Fibroblast of peridontal ligament (primary cell): ENCODE data around the gene ACY1.
A peak's percentile ranks its signal among the peaks of the same experiment; 100 is the strongest.

Experiments used
- DNase-seq: peaks from one replicate; pipeline ENCODE4 v3.0.0-alpha.2; 2010; ENCODE audit errors: extremely low read depth

The ACY1 gene

DNA sequence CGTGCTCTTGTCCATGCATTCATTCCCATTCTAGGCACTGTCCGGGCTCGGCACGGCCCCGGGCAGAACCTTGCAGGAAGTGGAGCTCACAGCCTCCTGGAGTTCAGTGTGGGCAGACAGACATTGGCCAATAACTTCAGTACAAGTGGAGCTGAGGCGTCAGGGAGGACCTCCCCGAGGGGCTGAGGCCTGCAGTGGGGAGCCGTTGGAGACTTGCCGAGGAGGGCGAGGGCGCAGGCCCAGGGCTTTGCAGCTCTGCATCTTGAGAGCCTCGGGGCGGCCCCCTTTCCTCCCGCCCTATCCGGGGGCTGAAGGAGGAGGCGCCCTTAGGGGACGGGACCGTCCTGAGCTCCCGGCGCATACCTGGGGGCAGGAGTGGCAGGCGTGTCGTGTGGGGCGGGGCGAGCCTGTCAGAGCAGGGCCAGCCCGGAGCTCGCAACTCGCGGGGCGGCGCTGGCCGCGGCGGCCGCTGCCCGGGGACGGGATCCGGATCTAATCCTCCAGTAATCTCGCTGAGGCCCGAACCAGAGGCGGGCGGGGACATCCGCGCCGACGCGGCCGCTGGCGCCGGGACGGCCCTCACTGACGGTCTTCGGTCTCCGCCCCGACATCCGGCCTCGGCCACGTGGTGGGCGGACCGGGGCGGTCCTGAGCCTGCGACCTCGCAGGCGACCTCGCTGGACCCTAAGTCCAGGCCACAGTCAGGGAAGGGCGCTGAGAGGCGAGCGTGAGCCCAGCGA lies at the start of gene ACY1:
Gene ACY1, plus strand, starts transcription at position 698 of the 740 bp plus-strand sequence. CDS start 530 bp downstream, outside the sequence.
- DNase-seq, result peak; percentile 76

DNA sequence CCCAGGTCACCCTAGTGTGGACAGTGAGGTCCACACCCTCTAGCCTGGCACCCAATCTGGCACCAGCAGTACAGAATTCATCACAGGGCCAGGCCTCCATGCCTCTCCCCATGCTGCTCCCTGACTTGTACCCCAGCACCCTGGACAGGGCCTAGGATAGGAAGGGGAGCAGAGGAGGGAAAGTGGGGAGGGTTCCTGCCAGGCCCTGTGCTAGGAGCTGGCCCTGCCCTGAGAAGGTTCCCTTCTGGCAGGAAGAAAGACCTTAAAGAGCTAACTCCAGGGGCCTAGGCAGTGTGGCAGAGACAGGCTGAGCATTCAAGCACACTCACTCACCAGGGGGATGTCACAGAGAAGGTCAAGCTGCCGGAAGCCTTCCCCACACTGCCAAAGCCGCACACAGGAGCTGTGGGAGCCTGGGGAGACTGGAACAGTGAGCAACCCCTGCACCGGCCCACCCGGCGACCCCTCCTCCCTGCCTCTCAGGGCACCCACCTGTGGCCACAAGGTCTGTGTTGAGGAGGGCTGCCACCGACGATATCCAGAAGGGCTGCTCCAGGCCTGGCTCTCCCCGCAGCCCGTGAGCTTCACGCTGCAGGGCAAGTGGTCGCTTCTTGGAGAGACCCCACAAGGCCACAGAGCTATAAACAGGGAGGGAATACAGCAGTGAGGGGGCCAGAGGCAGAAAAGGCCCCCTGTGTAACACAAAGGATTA lies 49.0 kb upstream of the ACY1 start:
- no peak for DNase-seq

DNA sequence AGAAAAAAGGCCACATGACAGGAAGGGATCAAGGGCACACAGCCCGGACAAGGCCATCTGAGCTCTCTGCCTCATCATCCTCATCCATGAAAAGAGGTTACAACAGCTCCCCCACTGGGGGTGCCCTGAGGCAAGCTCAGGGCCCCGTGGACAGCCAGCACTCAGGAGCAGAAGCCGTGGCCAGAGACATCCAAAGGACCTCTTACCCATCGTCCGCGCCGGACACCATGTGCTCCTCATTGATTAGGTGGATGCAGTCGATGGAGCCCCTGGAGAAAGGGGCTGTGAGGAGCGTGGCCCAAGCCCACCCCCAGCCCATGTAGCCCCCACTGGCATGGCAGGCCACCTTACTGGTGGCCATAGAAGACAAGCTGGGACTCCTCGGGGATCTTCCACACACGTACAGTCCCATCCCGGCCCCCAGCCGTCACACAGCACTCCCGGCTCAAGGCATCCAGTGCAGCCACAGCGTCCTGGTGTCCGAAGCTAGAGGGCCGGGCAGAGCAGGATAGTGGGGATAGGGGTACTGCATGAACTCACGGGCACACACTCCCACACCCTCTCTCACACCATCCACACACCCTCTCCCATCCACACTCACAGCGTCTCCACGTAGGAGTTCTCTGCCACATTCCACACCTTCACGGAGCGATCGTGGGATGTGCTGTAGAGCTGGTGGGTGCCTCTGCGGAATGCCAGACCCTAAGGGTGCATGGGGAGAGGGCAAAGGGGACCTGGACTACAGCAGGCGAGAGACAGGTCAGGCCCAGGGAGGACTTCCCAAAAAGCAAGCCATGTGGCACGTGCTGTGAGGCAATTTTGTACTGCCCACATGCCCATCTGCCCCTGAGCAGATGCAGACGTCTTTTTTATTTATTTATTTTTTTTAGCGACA lies 48.1 kb upstream of the ACY1 start:
- no peak for DNase-seq

DNA sequence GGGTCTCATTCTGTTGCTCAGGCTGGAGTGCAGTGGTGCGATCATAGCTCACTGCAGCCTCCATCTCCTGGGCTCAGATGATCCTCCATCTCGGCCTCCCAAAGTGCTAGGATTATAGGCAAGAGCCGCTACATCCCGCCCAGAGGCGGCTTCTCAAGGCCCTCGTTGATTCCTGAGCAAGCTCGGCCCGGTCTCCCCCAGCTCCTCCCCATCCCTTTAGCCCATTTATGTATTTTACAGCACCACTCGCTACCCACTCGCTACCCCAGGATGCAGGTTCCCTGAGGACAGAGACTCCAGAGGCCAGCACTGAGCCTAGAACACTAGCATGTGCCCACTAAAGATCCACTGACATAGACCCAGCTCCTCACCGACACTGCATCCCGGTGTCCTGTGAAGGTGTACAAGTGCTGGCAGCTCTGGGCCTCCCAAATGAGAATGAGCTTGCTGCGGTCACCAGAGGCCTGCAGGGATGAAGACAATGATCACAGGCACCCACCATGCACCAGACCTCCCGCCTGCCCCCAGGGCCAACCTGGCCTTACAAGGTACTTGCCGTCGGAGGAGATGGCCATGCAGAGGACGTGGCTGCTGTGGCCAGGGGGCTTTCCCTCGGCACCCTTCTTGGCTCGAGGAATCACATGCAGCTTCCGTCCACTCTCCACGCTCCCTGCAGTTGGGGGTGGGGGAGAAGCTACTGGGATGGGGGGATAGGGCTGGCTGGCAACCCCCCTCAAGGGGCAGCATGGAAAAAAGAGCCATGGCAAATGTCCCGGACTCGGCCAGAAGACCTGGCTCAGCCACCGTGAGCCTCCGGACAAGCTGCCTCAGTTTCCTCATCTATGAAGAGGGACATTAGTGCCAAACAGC lies 47.2 kb upstream of the ACY1 start:
- no peak for DNase-seq

GRCh38 chr3:51937014-51937413 lies 46.3 kb upstream of the ACY1 start:
- no peak for DNase-seq

- DNase-seq, result no peak
Measured at GRCh38 chr3:51937611-51938450, 45.5 kb upstream of the ACY1 start.

DNA sequence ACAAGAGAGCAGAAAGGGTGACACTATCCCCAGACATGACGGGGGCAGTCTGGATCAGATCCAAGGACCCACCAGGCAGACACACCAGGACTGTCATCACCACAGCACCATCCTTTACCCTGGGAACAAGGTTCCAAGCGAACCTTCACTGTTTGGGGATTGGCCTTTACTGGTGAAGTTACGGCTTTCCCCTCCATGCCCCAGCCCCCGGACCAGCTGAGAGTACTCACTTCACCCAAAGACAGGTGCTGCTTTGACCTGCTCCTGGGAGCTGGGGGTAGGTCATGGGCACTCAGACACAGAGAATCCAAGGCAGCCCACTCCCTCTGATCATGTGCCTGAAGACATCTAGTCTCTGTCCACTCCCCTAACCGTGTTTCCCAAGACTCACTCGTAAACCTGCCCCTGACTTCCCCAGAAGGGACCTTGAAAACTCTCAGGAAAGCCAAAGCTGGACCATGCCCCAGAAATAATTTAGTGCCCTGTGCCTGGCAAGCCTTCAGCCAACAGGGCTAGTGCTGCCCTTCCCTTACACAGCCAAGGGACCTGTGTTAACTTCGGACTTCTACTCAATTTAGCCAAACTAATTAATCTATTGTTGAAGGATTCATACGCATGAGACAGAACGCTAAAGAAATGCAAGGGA lies 44.4 kb upstream of the ACY1 start:
- no peak for DNase-seq

- DNase-seq, result peak; percentile 42
Measured at GRCh38 chr3:51940648-51941462, 42.5 kb upstream of the ACY1 start.

DNA sequence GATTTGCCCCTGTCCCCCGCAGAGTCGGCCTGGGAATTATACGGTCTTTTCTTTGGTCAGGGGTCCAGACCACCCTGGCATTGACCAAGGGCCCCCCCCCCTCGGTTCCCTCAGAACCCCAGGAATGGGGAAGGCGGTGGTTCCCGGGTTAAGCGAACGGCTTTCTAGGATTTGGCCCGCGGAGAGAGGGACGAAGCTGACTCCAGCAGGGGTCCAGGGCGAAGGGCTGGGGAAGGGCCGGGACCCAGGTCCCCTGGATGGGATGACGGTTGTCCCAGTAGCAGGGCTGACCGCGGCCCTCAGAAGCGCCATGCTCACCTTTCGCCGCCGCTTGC lies 41.9 kb upstream of the ACY1 start:
- no peak for DNase-seq

DNA sequence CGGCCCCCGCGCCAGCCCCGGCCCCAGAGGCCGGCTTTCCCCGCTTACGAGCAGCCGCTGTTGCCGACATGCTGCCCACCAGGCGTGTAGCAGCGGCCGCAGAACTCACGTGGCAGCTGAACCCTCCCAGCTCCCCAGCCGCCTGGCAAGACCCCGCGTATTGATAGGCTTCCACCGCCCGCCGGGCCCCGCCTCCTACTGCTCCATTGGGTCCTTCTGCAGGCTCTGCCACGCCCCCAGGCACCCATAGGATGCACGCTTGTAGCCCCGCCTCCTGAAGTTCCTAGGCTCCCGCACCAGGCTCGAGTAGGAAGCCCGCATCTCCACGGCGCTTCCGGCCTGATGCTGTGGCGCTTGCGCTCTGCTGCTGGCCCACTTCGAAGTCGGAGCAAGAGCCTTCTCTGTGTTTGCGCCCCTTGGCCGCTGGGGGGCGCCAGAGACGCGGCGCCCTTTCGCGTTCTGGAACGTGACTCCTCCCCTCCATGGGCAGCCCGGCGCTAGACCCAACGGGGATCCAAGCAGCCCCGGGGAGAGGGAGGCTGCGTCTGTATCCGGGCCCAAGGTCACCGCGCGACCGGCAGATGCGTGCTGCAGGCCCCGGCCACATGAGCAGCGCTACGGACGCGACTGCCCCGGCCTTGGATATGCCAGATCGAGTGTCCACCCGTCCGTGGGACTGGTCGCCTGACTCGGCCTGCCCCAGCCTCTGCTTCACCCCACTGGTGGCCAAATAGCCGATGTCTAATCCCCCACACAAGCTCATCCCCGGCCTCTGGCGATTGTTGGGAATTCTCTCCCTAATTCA lies 41.3 kb upstream of the ACY1 start, which contains the start of the genes PARP3 and RRP9:
Gene PARP3, plus strand, starts transcription at position 566 of the 805 bp plus-strand sequence. CDS start 993 bp downstream, outside the sequence.
Gene RRP9, minus strand, starts transcription at position 107 of the 805 bp plus-strand sequence. Its CDS starts 37 bp downstream, at position 70.
- peak; percentile 100 for DNase-seq

DNA sequence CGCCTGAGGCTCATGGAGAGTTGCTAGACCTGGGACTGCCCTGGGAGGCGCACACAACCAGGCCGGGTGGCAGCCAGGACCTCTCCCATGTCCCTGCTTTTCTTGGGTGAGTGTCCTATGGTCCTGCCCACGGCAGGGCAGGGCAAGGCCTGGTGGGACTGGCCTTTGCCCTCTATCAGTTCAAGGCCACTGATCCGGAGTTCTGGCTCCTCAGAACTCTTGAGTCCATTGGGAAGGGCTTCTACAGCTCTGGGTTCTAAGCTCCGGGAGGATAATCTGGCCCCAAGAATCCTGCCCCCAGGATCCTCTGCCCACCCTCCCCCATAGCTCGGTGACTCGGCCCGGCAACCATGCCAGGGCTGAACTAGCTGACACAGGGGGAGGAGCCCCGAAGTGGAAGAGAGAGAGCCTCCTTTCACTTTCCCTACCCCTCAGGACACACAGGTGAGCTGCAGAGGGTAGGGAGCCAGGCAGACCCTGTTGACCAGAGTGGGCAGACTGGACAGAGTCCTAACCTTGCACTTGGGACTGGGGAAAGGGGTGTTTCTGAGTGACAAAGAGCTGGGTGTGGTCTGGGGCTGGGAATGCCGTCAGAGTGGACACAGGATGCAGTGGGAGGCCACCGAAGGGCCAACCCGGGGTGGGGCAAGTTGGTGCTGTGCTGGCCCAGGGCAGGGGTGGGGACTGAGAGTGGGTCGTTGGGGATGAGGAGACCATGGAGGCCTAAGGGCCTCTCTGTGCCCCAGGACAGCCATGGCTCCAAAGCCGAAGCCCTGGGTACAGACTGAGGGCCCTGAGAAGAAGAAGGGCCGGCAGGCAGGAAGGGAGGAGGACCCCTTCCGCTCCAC lies 40.5 kb upstream of the ACY1 start:
- DNase-seq, result peak; percentile 62

DNA sequence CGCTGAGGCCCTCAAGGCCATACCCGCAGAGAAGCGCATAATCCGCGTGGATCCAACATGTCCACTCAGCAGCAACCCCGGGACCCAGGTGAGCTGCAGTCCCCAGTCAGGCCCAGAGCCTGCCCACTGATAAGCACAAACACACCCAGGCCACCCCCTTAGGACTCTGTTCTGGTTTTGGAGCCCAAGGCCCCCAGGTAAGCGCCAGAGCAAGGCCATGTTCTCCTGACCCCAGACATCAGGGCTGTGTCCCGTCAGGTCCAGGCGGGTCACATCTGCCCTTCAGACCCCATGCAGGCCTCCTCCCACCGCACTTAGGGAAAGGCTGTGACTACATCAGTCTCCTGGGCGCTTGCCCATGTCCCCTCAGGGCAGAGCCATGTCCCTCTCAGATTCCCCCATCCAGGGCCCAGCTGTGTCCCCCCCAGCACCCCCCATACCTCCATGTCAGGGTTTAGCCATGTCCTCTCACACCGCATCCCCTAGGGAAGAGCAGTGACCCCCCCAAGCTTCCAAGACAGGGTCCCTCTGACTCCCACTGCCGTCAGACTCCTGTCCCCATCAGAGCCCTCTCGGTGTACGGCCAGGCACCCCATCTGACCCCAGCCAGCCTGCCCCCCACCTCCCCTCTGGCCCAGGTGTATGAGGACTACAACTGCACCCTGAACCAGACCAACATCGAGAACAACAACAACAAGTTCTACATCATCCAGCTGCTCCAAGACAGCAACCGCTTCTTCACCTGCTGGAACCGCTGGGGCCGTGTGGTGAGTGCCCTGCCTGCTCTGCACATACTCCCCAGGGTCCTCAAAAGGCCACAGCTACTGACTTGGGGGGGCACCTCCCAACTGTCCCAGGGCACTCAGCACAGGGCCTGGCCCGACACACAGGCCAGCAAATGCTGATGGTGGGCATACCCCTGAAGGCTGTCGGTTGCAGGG lies 39.6 kb upstream of the ACY1 start:
- no peak for DNase-seq

DNA sequence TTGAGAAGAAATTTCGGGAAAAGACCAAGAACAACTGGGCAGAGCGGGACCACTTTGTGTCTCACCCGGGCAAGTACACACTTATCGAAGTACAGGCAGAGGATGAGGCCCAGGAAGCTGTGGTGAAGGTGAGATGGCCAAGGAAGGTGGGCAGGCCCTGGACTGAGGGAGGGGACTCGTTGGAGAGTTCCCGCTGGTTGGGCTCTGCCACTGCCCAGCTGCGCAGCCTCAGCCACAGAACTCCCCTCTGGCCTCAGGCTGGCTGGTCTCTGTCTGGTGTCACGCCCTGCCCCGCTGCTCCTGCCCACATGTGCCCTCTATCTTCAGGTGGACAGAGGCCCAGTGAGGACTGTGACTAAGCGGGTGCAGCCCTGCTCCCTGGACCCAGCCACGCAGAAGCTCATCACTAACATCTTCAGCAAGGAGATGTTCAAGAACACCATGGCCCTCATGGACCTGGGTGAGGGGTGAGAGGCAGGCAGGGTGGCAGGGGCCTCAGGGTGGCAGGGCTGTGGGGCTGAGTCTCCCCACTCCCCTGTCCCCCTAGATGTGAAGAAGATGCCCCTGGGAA lies 38.8 kb upstream of the ACY1 start:
- no peak for DNase-seq

DNA sequence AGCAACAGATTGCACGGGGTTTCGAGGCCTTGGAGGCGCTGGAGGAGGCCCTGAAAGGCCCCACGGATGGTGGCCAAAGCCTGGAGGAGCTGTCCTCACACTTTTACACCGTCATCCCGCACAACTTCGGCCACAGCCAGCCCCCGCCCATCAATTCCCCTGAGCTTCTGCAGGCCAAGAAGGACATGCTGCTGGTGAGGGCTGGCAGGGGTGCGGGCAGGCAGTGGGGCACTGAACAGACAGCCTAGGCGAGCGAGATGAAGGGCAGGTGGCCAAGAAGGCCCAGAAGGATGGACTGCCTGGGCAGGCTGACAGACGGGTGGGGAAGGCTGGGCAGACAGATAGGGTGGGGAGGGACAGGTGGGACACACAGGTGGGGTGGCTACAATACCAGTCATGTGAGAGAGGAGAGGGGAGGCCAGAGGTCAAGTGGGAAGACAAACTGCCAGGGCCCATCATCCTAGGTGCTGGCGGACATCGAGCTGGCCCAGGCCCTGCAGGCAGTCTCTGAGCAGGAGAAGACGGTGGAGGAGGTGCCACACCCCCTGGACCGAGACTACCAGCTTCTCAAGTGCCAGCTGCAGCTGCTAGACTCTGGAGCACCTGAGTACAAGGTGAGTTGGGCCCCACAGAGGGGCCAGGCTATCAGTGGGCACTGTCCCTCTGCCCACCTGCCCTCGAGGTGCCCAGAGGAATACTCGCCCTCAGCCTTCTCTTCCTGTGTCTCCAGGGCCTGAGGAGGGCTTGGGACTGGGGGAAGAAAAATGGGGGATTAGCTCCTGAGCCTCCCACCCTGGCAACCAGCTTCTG lies 38.1 kb upstream of the ACY1 start:
- no peak for DNase-seq
